Gastrocnemius medialis (tissue), 4 donors: ENCODE measurements around the gene FKBP1B.

Experiments used
- CTCF ChIP-seq, 5 experiments: fragments of 450-650 bp in 3 of 5; fragments of 200-600 bp in 2 of 5; sonication (generic) in 2 of 5; IDR thresholded peaks in 4 of 5; conservative IDR thresholded peaks in 1 of 5; 1 replicate in 4 of 5; 2 replicates in 1 of 5; pipeline ENCODE4 v1.5.1; 2016 to 2019; ENCODE audit warnings: antibody characterized with exemption in 5 of 5, mild to moderate bottlenecking in 3 of 5, moderate library complexity in 3 of 5
- POLR2A ChIP-seq, 2 donors: fragments of 450-650 bp; IDR thresholded peaks; one replicate each; pipeline ENCODE4 v1.6.1; 2017; ENCODE audit warnings: antibody characterized with exemption in 2 of 2, mild to moderate bottlenecking in 2 of 2, moderate library complexity in 2 of 2

GRCh38 chr2:24022324-24022974, 27.1 kb upstream of the FKBP1B start:
- TF ChIP-seq CTCF (IDR thresholded peaks at IDR 0.05 in 4 of 5, conservative IDR thresholded peaks at IDR 0.05 in 1 of 5), result no peak
- TF ChIP-seq POLR2A (IDR thresholded peaks at IDR 0.05), result no peak
